Measurements from ENCODE around the gene KCNF1. TPM values are rescaled to one million over a fixed set of nuclear protein-coding genes. Genes with fewer than 3 reads are reported as not detected.

The KCNF1 gene
- under 0.01 TPM in 1 of 2 replicates, not detected in the other for total RNA-seq

GRCh38 chr2:10911291-10912075, at the start of gene KCNF1:
TSS of gene KCNF1 (plus strand) at chr2:10911934. CDS start at chr2:10912427, 493 bp downstream.

Other genes starting within 250 kb of the KCNF1 start
- gene NOL10, start 222.0 kb upstream of the KCNF1 start, total RNA-seq = 31.6 and 52.0 TPM in 2 replicates
- under 0.01 TPM in 1 of 2 replicates, not detected in the other for gene ATP6V1C2, start 190.3 kb upstream of the KCNF1 start, total RNA-seq
- 526 and 682 TPM in 2 replicates for gene PDIA6, start 99.1 kb upstream of the KCNF1 start, total RNA-seq
- 30.3 and 84.0 TPM in 2 replicates for gene SLC66A3, start 243.5 kb downstream of the KCNF1 start, total RNA-seq